CD8-positive, alpha-beta memory T cell (primary cell): Measurements from ENCODE around the gene CCDC182. TPM values are rescaled to one million over a fixed set of nuclear protein-coding genes. Genes with fewer than 3 reads are reported as not detected.
A peak's percentile ranks its signal among the peaks of the same experiment; 100 is the strongest.

ENCODE experiments used
- CTCF ChIA-PET: fragments of 350-600 bp; sonication (Branson Sonifier 250); formaldehyde crosslinking; loops from one replicate; lab custom pipeline; 2021; ENCODE audit warnings: antibody characterized with exemption; lab: Charles Lee
- POLR2A ChIA-PET: fragments of 350-600 bp; sonication (Branson Sonifier 250); formaldehyde crosslinking; loops from one replicate; lab custom pipeline; 2021; ENCODE audit warnings: antibody characterized with exemption; lab: Charles Lee
- DNase-seq, 5 donors: peaks; one replicate each; pipeline versions ENCODE4 v3.0.0 to v3.0.0-alpha.2; 2020 to 2022; ENCODE audit warnings: mixed read lengths in 1 of 5
- H3K27ac ChIP-seq: one replicate; pipeline ENCODE4 v1.7.0; 2013; ENCODE audit warnings: low read depth, mild to moderate bottlenecking, low read length, moderate library complexity
- H3K27me3 ChIP-seq: 2 replicates; pipeline ENCODE4 v1.7.0; 2013; ENCODE audit warnings: low read length, mild to moderate bottlenecking; ENCODE audit not compliant: insufficient read depth, poor library complexity, severe bottlenecking
- H3K36me3 ChIP-seq: 2 replicates; pipeline ENCODE4 v1.7.0; 2013; ENCODE audit warnings: mild to moderate bottlenecking, low read length, moderate library complexity; ENCODE audit not compliant: insufficient read depth
- H3K4me1 ChIP-seq: 2 replicates; pipeline ENCODE4 v1.7.0; 2013; ENCODE audit warnings: mild to moderate bottlenecking, low read length, moderate library complexity; ENCODE audit not compliant: insufficient read depth
- H3K4me3 ChIP-seq: 2 replicates; pipeline ENCODE4 v1.7.0; 2013; ENCODE audit warnings: mild to moderate bottlenecking, low read length
- H3K9me3 ChIP-seq: 2 replicates; pipeline ENCODE4 v1.7.0; 2013; ENCODE audit warnings: mild to moderate bottlenecking, low read length
- H3K27ac Mint-ChIP-seq, 8 donors: one replicate each; pipeline ENCODE4 v1.8.0; 2020 to 2021; ENCODE audit warnings: mixed read lengths in 8 of 8, mild to moderate bottlenecking in 6 of 8, inconsistent platforms in 3 of 8, moderate library complexity in 3 of 8
- H3K27me3 Mint-ChIP-seq, 2 donors: one replicate each; pipeline ENCODE4 v1.8.0; 2020 to 2021; ENCODE audit warnings: mixed read lengths in 2 of 2, mild to moderate bottlenecking in 1 of 2, moderate library complexity in 1 of 2
- H3K36me3 Mint-ChIP-seq, 3 donors: one replicate each; pipeline ENCODE4 v1.8.0; 2020 to 2021; ENCODE audit warnings: mixed read lengths in 3 of 3, inconsistent platforms in 1 of 3, mild to moderate bottlenecking in 1 of 3
- H3K4me1 Mint-ChIP-seq, 3 donors: one replicate each; pipeline ENCODE4 v1.8.0; 2020 to 2021; ENCODE audit warnings: mixed read lengths in 3 of 3, inconsistent platforms in 1 of 3, mild to moderate bottlenecking in 1 of 3
- H3K4me3 Mint-ChIP-seq, 7 donors: one replicate each; pipeline ENCODE4 v1.8.0; 2020 to 2021; ENCODE audit warnings: mixed read lengths in 7 of 7, mild to moderate bottlenecking in 6 of 7, moderate library complexity in 4 of 7, inconsistent platforms in 2 of 7
- H3K9me3 Mint-ChIP-seq, 5 donors: one replicate each; pipeline ENCODE4 v1.8.0; 2020 to 2022; ENCODE audit warnings: mixed read lengths in 5 of 5, mild to moderate bottlenecking in 3 of 5, moderate library complexity in 2 of 5, inconsistent platforms in 1 of 5
- polyA plus RNA-seq: library from polyadenylated mRNA; unstranded; fragments of 300-500 nt; fragmentation: Illumina TruSeq; gene quantifications from one replicate; pipeline ENCODE4 v1.2.3, GENCODE V29; 2021
- total RNA-seq, 2 experiments: library from RNA; stranded (reverse); gene quantifications; one replicate each; pipeline ENCODE4 v1.2.3, GENCODE V29; 2021

Gene CCDC182
- total RNA-seq (not detected), polyA plus RNA-seq (not detected)

GRCh38 chr17:57745242-57745641, at the start of gene CCDC182:
Gene CCDC182, minus strand, starts transcription at chr17:57745299. Its CDS starts 27 bp downstream, at chr17:57745272.
- Histone ChIP-seq H3K9me3 (no peaks in the 10 kb centered on the region), H3K27ac (no peak within 1 kb of the TSS), H3K4me1 (peaks cover under 1% of the 10 kb centered on the region), H3K27me3 (no peaks in the 10 kb centered on the region), H3K4me3 (no peak within 1 kb of the TSS), H3K36me3 (no peaks in the 10 kb centered on the region)
- Mint-ChIP-seq H3K27me3 (peaks cover 0 to 10% of the 10 kb centered on the region in 2 donors), H3K4me3 (no peak within 1 kb of the TSS), H3K9me3 (no peaks in the 10 kb centered on the region), H3K36me3 (no peaks in the 10 kb centered on the region), H3K27ac (peak within 1 kb of the TSS in 2 of 8 donors; percentile 69 to 71), H3K4me1 (peaks cover 8 to 16% (median 9%) of the 10 kb centered on the region in 3 donors)
- ChIA-PET POLR2A (no interaction called here), CTCF (interaction anchor here (4.4 kb wide), 1 partner anchor 502 kb away, joined by 47 read pairs; no protein-coding TSS in a partner anchor)
- no peak for DNase-seq

- H3K27me3 Mint-ChIP-seq: peaks cover 9 to 18% of the 10 kb centered on the region in 2 donors
- Histone ChIP-seq H3K27me3 (no peaks in the 10 kb centered on the region), H3K36me3 (no peaks in the 10 kb centered on the region), H3K27ac (no peak overlapping the region), H3K4me1 (no peaks in the 10 kb centered on the region), H3K9me3 (no peaks in the 10 kb centered on the region), H3K4me3 (no peak overlapping the region)
- H3K4me3 Mint-ChIP-seq: no peak overlapping the region
- H3K4me1 Mint-ChIP-seq: peaks cover 0 to 8% (median 2%) of the 10 kb centered on the region in 3 donors
- H3K9me3 Mint-ChIP-seq: no peaks in the 10 kb centered on the region
- H3K27ac Mint-ChIP-seq: peak overlapping the region in 1 of 8 donors; percentile 89
- peaks cover 0 to 7% (median 0%) of the 10 kb centered on the region in 3 donors for H3K36me3 Mint-ChIP-seq
- DNase-seq: no peak
- POLR2A ChIA-PET: no interaction called here
- CTCF ChIA-PET: no interaction called here
Measured at GRCh38 chr17:57794841-57795240, 49.7 kb upstream of the CCDC182 start.

- H3K27me3 ChIP-seq: no peaks in the 10 kb centered on the region
- no peak overlapping the region for H3K27ac ChIP-seq
- no peaks in the 10 kb centered on the region for H3K9me3 ChIP-seq
- no peaks in the 10 kb centered on the region for H3K4me1 Mint-ChIP-seq
- no peaks in the 10 kb centered on the region for H3K4me1 ChIP-seq
- H3K27ac Mint-ChIP-seq: no peak overlapping the region
- peaks cover 0 to 7% (median 0%) of the 10 kb centered on the region in 3 donors for H3K36me3 Mint-ChIP-seq
- ChIA-PET CTCF (no interaction called here), POLR2A (no interaction called here)
- H3K9me3 Mint-ChIP-seq: no peaks in the 10 kb centered on the region
- peaks cover 19 to 56% of the 10 kb centered on the region in 2 donors for H3K27me3 Mint-ChIP-seq
- DNase-seq: no peak
- no peaks in the 10 kb centered on the region for H3K36me3 ChIP-seq
- no peak overlapping the region for H3K4me3 Mint-ChIP-seq
- no peak overlapping the region for H3K4me3 ChIP-seq
Measured at GRCh38 chr17:57788725-57789124, 43.6 kb upstream of the CCDC182 start.

GRCh38 chr17:57785022-57785421, 39.9 kb upstream of the CCDC182 start:
- Mint-ChIP-seq H3K36me3 (no peaks in the 10 kb centered on the region), H3K27ac (no peak overlapping the region), H3K4me3 (no peak overlapping the region), H3K4me1 (peaks cover 0 to 2% (median 0%) of the 10 kb centered on the region in 3 donors), H3K27me3 (peaks cover 12 to 48% of the 10 kb centered on the region in 2 donors), H3K9me3 (no peaks in the 10 kb centered on the region)
- Histone ChIP-seq H3K27me3 (peaks cover 6% of the 10 kb centered on the region), H3K9me3 (no peaks in the 10 kb centered on the region), H3K36me3 (no peaks in the 10 kb centered on the region), H3K27ac (no peak overlapping the region), H3K4me3 (no peak overlapping the region), H3K4me1 (peaks cover 8% of the 10 kb centered on the region)
- DNase-seq: no peak
- CTCF ChIA-PET: interaction anchor here (1.3 to 3.2 kb wide), 2 partner anchors 19 to 49 kb away, joined by 3 to 9 read pairs; no protein-coding TSS in a partner anchor
- POLR2A ChIA-PET: no interaction called here

- Mint-ChIP-seq H3K27me3 (peaks cover 13 to 47% of the 10 kb centered on the region in 2 donors), H3K4me3 (no peak overlapping the region), H3K27ac (no peak overlapping the region), H3K9me3 (no peaks in the 10 kb centered on the region), H3K36me3 (no peaks in the 10 kb centered on the region), H3K4me1 (peaks cover 0 to 2% (median 0%) of the 10 kb centered on the region in 3 donors)
- ChIA-PET CTCF (interaction anchor here (0.8 to 3.2 kb wide), 13 partner anchors 8 to 648 kb away, joined by 3 to 9 read pairs (median 4); no protein-coding TSS in a partner anchor), POLR2A (no interaction called here)
- no peak for DNase-seq
- Histone ChIP-seq H3K9me3 (no peaks in the 10 kb centered on the region), H3K27me3 (peaks cover 6% of the 10 kb centered on the region), H3K36me3 (no peaks in the 10 kb centered on the region), H3K4me1 (peaks cover 8% of the 10 kb centered on the region), H3K4me3 (no peak overlapping the region), H3K27ac (no peak overlapping the region)
Measured at GRCh38 chr17:57784226-57784895, 39.3 kb upstream of the CCDC182 start.

GRCh38 chr17:57783338-57783742, 38.2 kb upstream of the CCDC182 start:
- Mint-ChIP-seq H3K27me3 (peaks cover 12 to 40% of the 10 kb centered on the region in 2 donors), H3K36me3 (no peaks in the 10 kb centered on the region), H3K4me3 (no peak overlapping the region), H3K9me3 (no peaks in the 10 kb centered on the region), H3K4me1 (peaks cover 0 to 2% (median 0%) of the 10 kb centered on the region in 3 donors), H3K27ac (no peak overlapping the region)
- POLR2A ChIA-PET: no interaction called here
- Histone ChIP-seq H3K4me1 (peaks cover 8% of the 10 kb centered on the region), H3K9me3 (no peaks in the 10 kb centered on the region), H3K4me3 (no peak overlapping the region), H3K36me3 (no peaks in the 10 kb centered on the region), H3K27me3 (peaks cover 6% of the 10 kb centered on the region), H3K27ac (no peak overlapping the region)
- DNase-seq: peak; percentile 56 to 74 (median 63)
- CTCF ChIA-PET: interaction anchor here (0.9 to 3.2 kb wide), 15 partner anchors 8 to 647 kb away, joined by 3 to 9 read pairs (median 4); no protein-coding TSS in a partner anchor

GRCh38 chr17:57782647-57783337, 37.7 kb upstream of the CCDC182 start:
- Histone ChIP-seq H3K4me3 (no peak overlapping the region), H3K36me3 (no peaks in the 10 kb centered on the region), H3K9me3 (no peaks in the 10 kb centered on the region), H3K27ac (no peak overlapping the region), H3K4me1 (peaks cover 8% of the 10 kb centered on the region), H3K27me3 (peaks cover 6% of the 10 kb centered on the region)
- POLR2A ChIA-PET: interaction anchor here (0.5 kb wide), 1 partner anchor 770 kb away, joined by 6 read pairs; no protein-coding TSS in a partner anchor
- CTCF ChIA-PET: interaction anchor here (0.9 to 3.2 kb wide), 15 partner anchors 9 to 646 kb away, joined by 3 to 9 read pairs (median 4); no protein-coding TSS in a partner anchor
- no peak for DNase-seq
- peaks cover 8 to 39% of the 10 kb centered on the region in 2 donors for H3K27me3 Mint-ChIP-seq
- H3K4me3 Mint-ChIP-seq: no peak overlapping the region
- peak overlapping the region in 1 of 8 donors; percentile 58 for H3K27ac Mint-ChIP-seq
- peaks cover 0 to 2% (median 0%) of the 10 kb centered on the region in 3 donors for H3K4me1 Mint-ChIP-seq
- no peaks in the 10 kb centered on the region for H3K9me3 Mint-ChIP-seq
- no peaks in the 10 kb centered on the region for H3K36me3 Mint-ChIP-seq
